SK-N-SH treated with all-trans-retinoic acid at 6 μM for 48 hours (cell line): ENCODE measurements around the gene ILK.

Experiments used
- ATAC-seq: fragments of 200-7000 bp; cut with Tn5 transposase; 3 replicates; pipeline ENCODE4 v1.9.1; 2020; ENCODE audit warnings: mild to moderate bottlenecking, moderate library complexity
- ARNTL ChIP-seq: fragments of 450-650 bp; formaldehyde crosslinking; IDR thresholded peaks from 2 replicates; pipeline ENCODE4 v1.5.0; 2020; ENCODE audit warnings: low read depth, mild to moderate bottlenecking, moderate library complexity, borderline replicate concordance
- BACH2 ChIP-seq: fragments of 250-450 bp; sonication (Bioruptor Pico); IDR thresholded peaks from 2 replicates; pipeline ENCODE4 v1.9.0; 2021; ENCODE audit warnings: mild to moderate bottlenecking, borderline replicate concordance
- CSDC2 ChIP-seq: fragments of 250-450 bp; sonication (Bioruptor Pico); IDR thresholded peaks from 2 replicates; pipeline ENCODE4 v1.5.0; 2020; ENCODE audit warnings: mild to moderate bottlenecking, moderate library complexity
- ESRRG ChIP-seq: fragments of 250-450 bp; sonication (Bioruptor Pico); IDR thresholded peaks from 2 replicates; pipeline ENCODE4 v1.6.1; 2021; ENCODE audit warnings: mild to moderate bottlenecking
- GLIS3 ChIP-seq: fragments of 250-450 bp; sonication (Bioruptor Pico); IDR thresholded peaks from 2 replicates; pipeline ENCODE4 v1.5.0; 2020; ENCODE audit warnings: mild to moderate bottlenecking, moderate library complexity
- ISL1 ChIP-seq: fragments of 250-450 bp; sonication (Bioruptor Pico); IDR thresholded peaks from 2 replicates; pipeline ENCODE4 v2.1.2; 2022; ENCODE audit warnings: mild to moderate bottlenecking, moderate library complexity
- OSR1 ChIP-seq: fragments of 250-450 bp; sonication (Bioruptor Pico); IDR thresholded peaks from 2 replicates; pipeline ENCODE4 v1.8.0; 2022; ENCODE audit warnings: moderate library complexity, mild to moderate bottlenecking, inconsistent platforms
- PPARA ChIP-seq: fragments of 250-450 bp; sonication (Bioruptor Pico); IDR thresholded peaks from 2 replicates; pipeline ENCODE4 v1.5.0; 2020; ENCODE audit warnings: mild to moderate bottlenecking, borderline replicate concordance
- SNAI2 ChIP-seq: fragments of 250-450 bp; sonication (Bioruptor Pico); IDR thresholded peaks from 2 replicates; pipeline ENCODE4 v1.5.0; 2020; ENCODE audit warnings: mild to moderate bottlenecking, moderate library complexity
- TCF4 ChIP-seq: fragments of 250-450 bp; sonication (Bioruptor Pico); IDR thresholded peaks from 2 replicates; pipeline ENCODE4 v1.8.0; 2021; ENCODE audit warnings: mild to moderate bottlenecking, moderate library complexity, borderline replicate concordance
- TOX ChIP-seq: fragments of 250-450 bp; sonication (Bioruptor Pico); IDR thresholded peaks from 2 replicates; pipeline ENCODE4 v1.8.0; 2021; ENCODE audit warnings: mild to moderate bottlenecking, moderate library complexity, borderline replicate concordance
- ZC3H10 ChIP-seq: fragments of 250-450 bp; sonication (Bioruptor Pico); IDR thresholded peaks from 2 replicates; pipeline ENCODE4 v1.5.1; 2021; ENCODE audit warnings: mild to moderate bottlenecking, moderate library complexity
- ZFP3 ChIP-seq: fragments of 250-450 bp; sonication (Bioruptor Pico); IDR thresholded peaks from 2 replicates; pipeline ENCODE4 v1.5.0; 2020; ENCODE audit warnings: mild to moderate bottlenecking, moderate library complexity
- ZFP30 ChIP-seq: fragments of 450-650 bp; formaldehyde crosslinking; IDR thresholded peaks from 2 replicates; pipeline ENCODE4 v1.5.0; 2022; ENCODE audit warnings: mild to moderate bottlenecking, moderate library complexity
- ZNF565 ChIP-seq: fragments of 450-650 bp; formaldehyde crosslinking; conservative IDR thresholded peaks from 2 replicates; pipeline ENCODE4 v1.5.0; 2020; ENCODE audit warnings: low read depth, mild to moderate bottlenecking, moderate library complexity
- ZNF70 ChIP-seq: fragments of 450-650 bp; formaldehyde crosslinking; IDR thresholded peaks from 2 replicates; pipeline ENCODE4 v1.5.0; 2020; ENCODE audit warnings: mild to moderate bottlenecking, moderate library complexity
- ZNF8 ChIP-seq: fragments of 450-650 bp; formaldehyde crosslinking; IDR thresholded peaks from 2 replicates; pipeline ENCODE4 v1.5.0; 2020; ENCODE audit warnings: mild to moderate bottlenecking, moderate library complexity
- TF ChIP-seq, protein P1 (sequence below): fragments of 250-450 bp; sonication (Bioruptor Pico); IDR thresholded peaks from 2 replicates; pipeline ENCODE4 v1.5.1; 2020; ENCODE audit warnings: low read depth, mild to moderate bottlenecking, moderate library complexity
- TF ChIP-seq, protein P2 (sequence below): fragments of 250-450 bp; sonication (Bioruptor Pico); IDR thresholded peaks from 2 replicates; pipeline ENCODE4 v1.5.1; 2021; ENCODE audit warnings: mild to moderate bottlenecking, moderate library complexity
- TF ChIP-seq, protein P3 (sequence below): fragments of 250-450 bp; sonication (Bioruptor Pico); IDR thresholded peaks from 2 replicates; pipeline ENCODE4 v1.8.0; 2020; ENCODE audit warnings: mild to moderate bottlenecking, moderate library complexity, borderline replicate concordance
- TF ChIP-seq, protein P4 (sequence below): fragments of 250-450 bp; sonication (Bioruptor Pico); IDR thresholded peaks from 2 replicates; pipeline ENCODE4 v1.8.0; 2021; ENCODE audit warnings: low read depth, mild to moderate bottlenecking, moderate library complexity, borderline replicate concordance
- TF ChIP-seq, protein P5 (sequence below): fragments of 250-450 bp; sonication (Bioruptor Pico); IDR thresholded peaks from 2 replicates; pipeline ENCODE4 v1.5.0; 2020; ENCODE audit warnings: mild to moderate bottlenecking, moderate library complexity

Gene ILK

DNA sequence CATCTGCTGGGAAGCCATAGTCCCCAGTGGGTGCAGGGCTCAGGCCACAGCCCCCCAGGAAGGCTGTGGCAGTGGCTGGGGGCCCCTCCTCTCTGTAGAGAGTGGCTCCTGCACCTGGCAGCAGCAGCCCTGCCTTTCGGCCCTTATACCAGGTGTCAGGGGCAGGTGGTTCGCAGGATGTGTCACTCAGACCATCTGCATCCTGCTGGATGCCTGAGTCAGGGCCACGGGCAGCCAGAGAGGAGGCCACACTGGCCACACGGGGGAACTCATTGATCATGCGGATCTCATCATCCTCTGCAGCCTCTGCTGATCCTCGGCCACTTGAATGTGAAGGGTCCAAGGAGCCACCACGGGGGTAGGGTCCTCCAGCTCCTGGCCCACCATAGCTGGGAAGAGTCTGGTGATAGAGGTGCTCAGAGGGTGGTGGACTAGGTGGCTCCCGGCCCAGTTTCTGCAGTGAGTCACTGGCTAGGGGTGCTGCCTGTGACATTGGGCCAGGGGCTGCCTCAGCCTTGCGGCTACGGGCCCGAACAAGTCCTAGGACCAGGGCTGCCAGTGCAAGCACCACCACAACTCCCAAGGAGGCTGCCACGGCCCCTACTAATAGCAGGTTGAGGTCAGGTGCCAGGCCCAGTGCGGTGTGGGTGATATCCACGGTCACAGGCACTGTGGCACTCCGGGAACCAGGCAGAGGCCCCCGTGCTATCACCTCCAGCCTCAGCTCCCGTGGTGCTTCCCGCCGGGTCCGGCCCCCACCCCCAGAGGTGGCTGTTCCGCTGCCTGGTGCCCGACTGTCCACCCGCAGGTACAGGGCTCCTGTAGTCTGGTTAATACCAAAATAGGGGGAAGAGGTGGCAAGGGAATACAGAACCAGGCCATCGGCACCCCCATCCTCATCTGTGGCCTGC lies 18.9 kb downstream of the ILK start:
- TF ChIP-seq SNAI2 (CRISPR knock-in tag) (no peak), TOX (CRISPR knock-in tag) (no peak), ZNF565 (CRISPR knock-in tag) (no peak), ZFP30 (no peak), TCF4 (CRISPR knock-in tag) (no peak), ESRRG (no peak), ISL1 (CRISPR knock-in tag) (no peak), ZNF8 (CRISPR knock-in tag) (no peak), BACH2 (CRISPR knock-in tag) (no peak), PPARA (CRISPR knock-in tag) (no peak), CSDC2 (no peak), ZFP3 (CRISPR knock-in tag) (no peak), ARNTL (CRISPR knock-in tag) (no peak), ZNF70 (CRISPR knock-in tag) (no peak), GLIS3 (CRISPR knock-in tag) (no peak), ZC3H10 (no peak)
- TF ChIP-seq, protein P1, sequence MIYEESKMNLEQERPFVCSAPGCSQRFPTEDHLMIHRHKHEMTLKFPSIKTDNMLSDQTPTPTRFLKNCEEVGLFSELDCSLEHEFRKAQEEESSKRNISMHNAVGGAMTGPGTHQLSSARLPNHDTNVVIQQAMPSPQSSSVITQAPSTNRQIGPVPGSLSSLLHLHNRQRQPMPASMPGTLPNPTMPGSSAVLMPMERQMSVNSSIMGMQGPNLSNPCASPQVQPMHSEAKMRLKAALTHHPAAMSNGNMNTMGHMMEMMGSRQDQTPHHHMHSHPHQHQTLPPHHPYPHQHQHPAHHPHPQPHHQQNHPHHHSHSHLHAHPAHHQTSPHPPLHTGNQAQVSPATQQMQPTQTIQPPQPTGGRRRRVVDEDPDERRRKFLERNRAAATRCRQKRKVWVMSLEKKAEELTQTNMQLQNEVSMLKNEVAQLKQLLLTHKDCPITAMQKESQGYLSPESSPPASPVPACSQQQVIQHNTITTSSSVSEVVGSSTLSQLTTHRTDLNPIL (CRISPR knock-in tag), result no peak
- TF ChIP-seq, protein P2, sequence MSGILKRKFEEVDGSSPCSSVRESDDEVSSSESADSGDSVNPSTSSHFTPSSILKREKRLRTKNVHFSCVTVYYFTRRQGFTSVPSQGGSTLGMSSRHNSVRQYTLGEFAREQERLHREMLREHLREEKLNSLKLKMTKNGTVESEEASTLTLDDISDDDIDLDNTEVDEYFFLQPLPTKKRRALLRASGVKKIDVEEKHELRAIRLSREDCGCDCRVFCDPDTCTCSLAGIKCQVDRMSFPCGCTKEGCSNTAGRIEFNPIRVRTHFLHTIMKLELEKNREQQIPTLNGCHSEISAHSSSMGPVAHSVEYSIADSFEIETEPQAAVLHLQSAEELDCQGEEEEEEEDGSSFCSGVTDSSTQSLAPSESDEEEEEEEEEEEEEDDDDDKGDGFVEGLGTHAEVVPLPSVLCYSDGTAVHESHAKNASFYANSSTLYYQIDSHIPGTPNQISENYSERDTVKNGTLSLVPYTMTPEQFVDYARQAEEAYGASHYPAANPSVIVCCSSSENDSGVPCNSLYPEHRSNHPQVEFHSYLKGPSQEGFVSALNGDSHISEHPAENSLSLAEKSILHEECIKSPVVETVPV, result no peak
- TF ChIP-seq, protein P3, sequence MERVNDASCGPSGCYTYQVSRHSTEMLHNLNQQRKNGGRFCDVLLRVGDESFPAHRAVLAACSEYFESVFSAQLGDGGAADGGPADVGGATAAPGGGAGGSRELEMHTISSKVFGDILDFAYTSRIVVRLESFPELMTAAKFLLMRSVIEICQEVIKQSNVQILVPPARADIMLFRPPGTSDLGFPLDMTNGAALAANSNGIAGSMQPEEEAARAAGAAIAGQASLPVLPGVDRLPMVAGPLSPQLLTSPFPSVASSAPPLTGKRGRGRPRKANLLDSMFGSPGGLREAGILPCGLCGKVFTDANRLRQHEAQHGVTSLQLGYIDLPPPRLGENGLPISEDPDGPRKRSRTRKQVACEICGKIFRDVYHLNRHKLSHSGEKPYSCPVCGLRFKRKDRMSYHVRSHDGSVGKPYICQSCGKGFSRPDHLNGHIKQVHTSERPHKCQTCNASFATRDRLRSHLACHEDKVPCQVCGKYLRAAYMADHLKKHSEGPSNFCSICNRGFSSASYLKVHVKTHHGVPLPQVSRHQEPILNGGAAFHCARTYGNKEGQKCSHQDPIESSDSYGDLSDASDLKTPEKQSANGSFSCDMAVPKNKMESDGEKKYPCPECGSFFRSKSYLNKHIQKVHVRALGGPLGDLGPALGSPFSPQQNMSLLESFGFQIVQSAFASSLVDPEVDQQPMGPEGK, result no peak
- TF ChIP-seq, protein P4, sequence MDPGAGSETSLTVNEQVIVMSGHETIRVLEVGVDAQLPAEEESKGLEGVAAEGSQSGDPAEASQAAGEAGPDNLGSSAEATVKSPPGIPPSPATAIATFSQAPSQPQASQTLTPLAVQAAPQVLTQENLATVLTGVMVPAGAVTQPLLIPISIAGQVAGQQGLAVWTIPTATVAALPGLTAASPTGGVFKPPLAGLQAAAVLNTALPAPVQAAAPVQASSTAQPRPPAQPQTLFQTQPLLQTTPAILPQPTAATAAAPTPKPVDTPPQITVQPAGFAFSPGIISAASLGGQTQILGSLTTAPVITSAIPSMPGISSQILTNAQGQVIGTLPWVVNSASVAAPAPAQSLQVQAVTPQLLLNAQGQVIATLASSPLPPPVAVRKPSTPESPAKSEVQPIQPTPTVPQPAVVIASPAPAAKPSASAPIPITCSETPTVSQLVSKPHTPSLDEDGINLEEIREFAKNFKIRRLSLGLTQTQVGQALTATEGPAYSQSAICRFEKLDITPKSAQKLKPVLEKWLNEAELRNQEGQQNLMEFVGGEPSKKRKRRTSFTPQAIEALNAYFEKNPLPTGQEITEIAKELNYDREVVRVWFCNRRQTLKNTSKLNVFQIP, result no peak
- no peak for ATAC-seq

DNA sequence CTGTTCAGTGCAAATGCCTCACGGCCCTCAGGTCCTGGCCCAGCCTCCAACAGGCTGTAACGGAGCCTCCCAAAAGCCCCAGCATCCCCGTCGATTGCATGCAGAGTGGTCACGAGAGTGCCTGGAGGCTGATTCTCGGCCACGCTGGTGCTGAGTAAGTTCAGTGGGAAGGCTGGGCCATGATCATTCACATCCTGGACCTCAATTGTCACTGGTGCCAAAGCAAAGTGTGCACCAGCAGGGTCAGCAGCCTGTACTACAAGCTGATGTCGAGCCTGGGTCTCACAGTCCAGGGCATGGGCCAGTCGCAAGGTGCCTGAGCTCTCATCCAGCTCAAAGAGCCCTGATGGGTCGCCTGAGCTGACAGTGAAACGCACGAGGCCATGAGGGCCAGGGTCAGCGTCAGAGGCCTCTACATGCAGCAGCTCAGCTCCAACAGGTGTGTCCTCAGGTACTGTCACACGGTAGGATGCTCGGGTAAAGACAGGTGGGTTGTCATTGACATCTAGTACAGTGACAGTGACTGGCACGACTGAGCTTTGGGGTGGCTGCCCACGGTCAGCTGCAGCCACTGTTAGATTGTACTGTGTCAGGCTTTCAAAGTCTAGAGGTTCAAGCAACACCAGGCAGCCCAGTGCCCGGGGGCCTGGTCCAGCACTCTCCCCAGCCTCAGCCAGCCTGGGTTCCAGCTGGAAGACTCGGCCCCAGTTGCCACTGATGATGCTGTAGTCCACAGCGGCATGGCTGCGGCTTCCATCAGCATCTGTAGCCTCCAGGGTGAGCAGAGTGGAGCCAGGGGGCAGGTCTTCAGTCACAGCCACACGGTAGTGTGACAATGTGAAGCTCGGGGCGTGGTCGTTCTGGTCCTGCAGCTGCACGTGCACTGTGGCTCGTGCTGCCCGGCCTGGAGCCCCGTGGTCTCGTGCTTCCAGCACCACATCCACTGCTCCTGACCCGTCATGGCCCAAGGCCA lies 20.1 kb downstream of the ILK start:
- no peak for ATAC-seq

More for the DNA sequence above, 20.1 kb downstream of the ILK start:
- no peak for TF ChIP-seq OSR1 (CRISPR knock-in tag)
- no peak for TF ChIP-seq CSDC2
- TF ChIP-seq, protein P3, result no peak
- TF ChIP-seq ZFP3 (CRISPR knock-in tag), result no peak
- no peak for TF ChIP-seq SNAI2 (CRISPR knock-in tag)
- no peak for TF ChIP-seq ZNF565 (CRISPR knock-in tag)
- no peak for TF ChIP-seq ISL1 (CRISPR knock-in tag)
- TF ChIP-seq ZNF70 (CRISPR knock-in tag), result no peak
- TF ChIP-seq, protein P5, sequence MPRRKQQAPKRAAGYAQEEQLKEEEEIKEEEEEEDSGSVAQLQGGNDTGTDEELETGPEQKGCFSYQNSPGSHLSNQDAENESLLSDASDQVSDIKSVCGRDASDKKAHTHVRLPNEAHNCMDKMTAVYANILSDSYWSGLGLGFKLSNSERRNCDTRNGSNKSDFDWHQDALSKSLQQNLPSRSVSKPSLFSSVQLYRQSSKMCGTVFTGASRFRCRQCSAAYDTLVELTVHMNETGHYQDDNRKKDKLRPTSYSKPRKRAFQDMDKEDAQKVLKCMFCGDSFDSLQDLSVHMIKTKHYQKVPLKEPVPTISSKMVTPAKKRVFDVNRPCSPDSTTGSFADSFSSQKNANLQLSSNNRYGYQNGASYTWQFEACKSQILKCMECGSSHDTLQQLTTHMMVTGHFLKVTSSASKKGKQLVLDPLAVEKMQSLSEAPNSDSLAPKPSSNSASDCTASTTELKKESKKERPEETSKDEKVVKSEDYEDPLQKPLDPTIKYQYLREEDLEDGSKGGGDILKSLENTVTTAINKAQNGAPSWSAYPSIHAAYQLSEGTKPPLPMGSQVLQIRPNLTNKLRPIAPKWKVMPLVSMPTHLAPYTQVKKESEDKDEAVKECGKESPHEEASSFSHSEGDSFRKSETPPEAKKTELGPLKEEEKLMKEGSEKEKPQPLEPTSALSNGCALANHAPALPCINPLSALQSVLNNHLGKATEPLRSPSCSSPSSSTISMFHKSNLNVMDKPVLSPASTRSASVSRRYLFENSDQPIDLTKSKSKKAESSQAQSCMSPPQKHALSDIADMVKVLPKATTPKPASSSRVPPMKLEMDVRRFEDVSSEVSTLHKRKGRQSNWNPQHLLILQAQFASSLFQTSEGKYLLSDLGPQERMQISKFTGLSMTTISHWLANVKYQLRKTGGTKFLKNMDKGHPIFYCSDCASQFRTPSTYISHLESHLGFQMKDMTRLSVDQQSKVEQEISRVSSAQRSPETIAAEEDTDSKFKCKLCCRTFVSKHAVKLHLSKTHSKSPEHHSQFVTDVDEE (CRISPR knock-in tag), result no peak
